ENCODE data around the gene NFIB.

The NFIB gene

DNA sequence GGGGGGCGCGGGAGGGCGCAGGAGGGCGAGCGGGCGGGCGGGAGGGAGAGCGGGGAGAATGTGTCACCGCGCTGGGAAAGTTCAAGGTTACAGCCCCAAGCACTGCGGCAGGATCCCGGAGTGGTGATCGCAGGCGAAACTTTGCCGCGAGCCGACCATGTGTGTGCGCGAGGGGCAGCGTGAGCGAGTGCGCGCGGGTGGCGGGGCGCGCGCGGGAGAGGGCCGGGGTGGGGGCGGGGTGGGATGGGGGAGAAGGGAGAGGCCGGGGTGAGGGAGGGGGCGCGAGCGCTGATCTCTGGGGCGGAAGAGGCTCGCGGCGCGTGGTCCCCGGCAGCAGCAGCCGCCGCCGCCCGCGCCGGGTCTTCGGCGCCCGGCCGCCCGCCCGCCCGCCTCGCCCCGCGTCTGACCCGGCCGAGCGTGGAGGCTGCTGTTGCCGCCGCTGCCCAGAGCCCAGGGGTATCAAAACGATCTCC lies at the start of gene NFIB:
NFIB (minus strand) TSS at position 191 of the 473 bp plus-strand sequence. CDS start 630 bp downstream, outside the sequence.
- H3K4me3 ChIP-seq (ENCODE audit: low read length): peak within 1 kb of the TSS; percentile 50
- no peak for DNase-seq (ENCODE audit: low read depth)
- no peak for TF ChIP-seq CTCF (conservative IDR thresholded peaks at IDR 0.05; ENCODE audit: low read length)

DNA sequence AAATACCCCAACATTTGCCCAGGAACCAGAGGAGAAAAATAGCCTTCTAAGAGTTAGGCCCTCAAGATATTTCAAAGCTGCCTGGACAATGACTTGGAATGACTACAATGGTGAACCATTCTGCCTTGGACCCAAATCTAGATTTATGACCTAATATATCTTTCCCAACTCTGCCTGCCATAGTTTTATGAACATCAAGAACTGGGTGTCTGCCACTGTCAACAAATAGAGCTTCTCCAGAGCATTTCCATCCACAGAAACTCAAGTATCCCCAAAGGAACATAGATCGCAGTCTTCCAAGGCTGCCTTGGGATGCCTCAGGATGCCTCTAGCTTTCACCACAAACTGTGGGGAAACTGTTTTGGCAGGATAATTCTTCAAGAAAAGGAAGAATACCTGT lies 48.2 kb upstream of the NFIB start:
- TF ChIP-seq CTCF (conservative IDR thresholded peaks at IDR 0.05; ENCODE audit: low read length): no peak
- peak; percentile 65 for DNase-seq (ENCODE audit: low read depth)
- no peak overlapping the region for H3K4me3 ChIP-seq (ENCODE audit: low read length)

DNA sequence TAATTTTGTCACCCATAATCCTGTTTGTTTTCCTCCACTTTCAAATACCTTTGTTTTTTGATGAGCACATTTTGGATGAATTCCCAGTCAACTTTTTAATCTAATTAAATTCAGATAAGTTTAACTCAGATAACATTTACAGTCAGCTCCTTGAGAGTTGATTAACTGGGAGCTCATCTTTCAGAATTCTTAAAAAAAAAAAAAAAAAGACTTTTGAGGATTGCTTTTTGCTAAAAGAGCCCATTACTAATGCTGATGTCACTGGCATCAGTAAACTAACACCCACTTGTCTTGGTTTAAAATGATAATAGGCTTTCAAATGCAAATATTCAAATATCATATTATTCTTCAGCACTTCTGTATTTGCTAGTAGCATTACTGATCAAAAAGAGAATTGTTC lies 47.1 kb upstream of the NFIB start:
- no peak for TF ChIP-seq CTCF (conservative IDR thresholded peaks at IDR 0.05; ENCODE audit: low read length)
- no peak overlapping the region for H3K4me3 ChIP-seq (ENCODE audit: low read length)
- no peak for DNase-seq (ENCODE audit: low read depth)

DNA sequence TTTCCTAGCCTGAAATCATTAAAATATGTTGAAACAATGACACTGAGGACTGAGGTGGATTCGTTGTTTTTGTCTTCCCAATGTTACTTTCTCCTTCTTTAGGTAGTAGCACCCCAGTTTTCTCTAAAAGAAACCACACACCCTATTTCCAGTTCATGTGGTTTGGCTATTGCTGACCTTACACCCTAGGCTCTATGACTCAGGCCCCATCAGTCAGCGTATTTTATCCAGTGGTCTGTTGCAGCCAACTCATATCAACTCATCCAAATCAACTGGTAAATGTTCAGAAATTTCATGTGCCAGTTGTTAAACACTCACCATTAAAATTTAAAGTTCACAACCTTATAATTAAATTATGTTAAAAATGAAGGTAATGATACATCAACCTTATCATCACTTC lies 44.6 kb upstream of the NFIB start:
- H3K4me3 ChIP-seq (ENCODE audit: low read length): no peak overlapping the region
- no peak for TF ChIP-seq CTCF (conservative IDR thresholded peaks at IDR 0.05; ENCODE audit: low read length)
- DNase-seq (ENCODE audit: low read depth): no peak

DNA sequence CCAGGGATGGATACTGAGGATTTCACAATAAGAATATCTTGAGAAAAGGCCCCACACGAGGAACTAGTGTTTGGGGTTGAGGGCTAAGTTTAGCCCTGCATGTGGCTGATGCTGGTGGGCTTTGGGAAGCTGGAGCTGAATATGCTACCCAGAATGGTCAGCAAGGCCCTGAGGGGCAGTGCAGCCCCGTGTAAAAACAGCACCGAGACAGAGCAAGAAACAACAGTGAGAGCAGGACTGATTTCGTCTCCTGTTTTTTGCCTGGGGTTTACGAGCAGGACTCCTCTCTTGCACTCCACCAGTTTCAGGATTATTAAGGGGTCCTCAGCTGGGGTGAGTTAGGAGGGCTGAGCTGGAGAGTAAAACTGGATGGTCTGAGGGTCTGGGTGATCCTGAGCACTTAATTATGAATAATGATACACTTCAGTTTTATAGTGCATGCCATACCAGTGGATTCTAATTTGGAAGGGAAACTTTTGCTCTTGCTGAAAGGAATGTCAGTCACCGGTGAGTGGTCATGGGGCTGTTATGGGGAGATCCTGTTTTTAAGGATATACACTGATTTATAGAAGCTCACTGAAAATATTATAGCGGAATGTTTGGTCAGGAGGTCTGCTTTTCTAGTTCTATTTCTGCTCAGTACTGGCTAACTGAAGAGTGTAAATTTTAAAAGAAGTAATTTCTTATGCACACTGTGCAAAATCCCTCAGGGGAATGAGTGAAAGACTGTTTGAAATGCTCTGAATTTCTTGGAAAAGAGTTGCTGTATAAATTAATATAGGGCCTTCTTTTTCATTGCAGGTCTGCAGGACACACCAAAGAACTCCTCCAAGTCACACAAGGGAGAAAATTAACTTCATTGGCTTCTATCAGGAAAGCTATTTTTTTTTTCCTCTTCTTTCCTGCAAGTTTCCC lies 42.7 kb upstream of the NFIB start:
- DNase-seq (ENCODE audit: low read depth): no peak
- H3K4me3 ChIP-seq (ENCODE audit: low read length): no peak overlapping the region
- no peak for TF ChIP-seq CTCF (conservative IDR thresholded peaks at IDR 0.05; ENCODE audit: low read length)

GRCh38 chr9:14354201-14354600 lies 40.3 kb upstream of the NFIB start:
- no peak for TF ChIP-seq CTCF (conservative IDR thresholded peaks at IDR 0.05; ENCODE audit: low read length)
- DNase-seq (ENCODE audit: low read depth): no peak
- H3K4me3 ChIP-seq (ENCODE audit: low read length): no peak overlapping the region
